Esophagus muscularis mucosa (tissue), 3 donors: ENCODE results near the gene C2.

Experiments
- CTCF ChIP-seq, 3 experiments: fragments of 200-600 bp in 2 of 3; fragments of 450-650 bp in 1 of 3; sonication (generic) in 2 of 3; IDR thresholded peaks; one replicate each; pipeline ENCODE4 v1.5.1; 2017 to 2019; ENCODE audit warnings: antibody characterized with exemption in 3 of 3, mild to moderate bottlenecking in 2 of 3, moderate library complexity in 1 of 3
- POLR2A ChIP-seq: fragments of 450-650 bp; IDR thresholded peaks from one replicate; pipeline ENCODE4 v1.6.1; 2017; ENCODE audit warnings: antibody characterized with exemption, moderate library complexity, mild to moderate bottlenecking, low read depth

GRCh38 chr6:31919624-31920303 lies 7.8 kb upstream of the C2 start:
- TF ChIP-seq CTCF (IDR thresholded peaks at IDR 0.05) (no peak), POLR2A (no peak)
